SU-DHL-6 (cell line): Measurements from ENCODE around the gene CEP20.

ENCODE experiments used
- CTCF ChIP-seq: fragments of 200-600 bp; sonication (generic); IDR thresholded peaks from one replicate; pipeline ENCODE4 v1.5.1; 2017; ENCODE audit warnings: antibody characterized with exemption, mild to moderate bottlenecking, low read length, moderate library complexity; ENCODE audit not compliant: insufficient read depth, poor library complexity, severe bottlenecking
- EZH2phosphoT487 ChIP-seq: fragments of 200-600 bp; sonication (generic), shearing (Covaris generic); conservative IDR thresholded peaks from 2 replicates; pipeline ENCODE4 v1.6.1; 2018; ENCODE audit warnings: mild to moderate bottlenecking, antibody characterized with exemption, low read length, moderate library complexity, mixed read lengths

- no peak for TF ChIP-seq CTCF
- TF ChIP-seq EZH2phosphoT487, result no peak
Measured at GRCh38 chr16:15888072-15888976, at the start of gene CEP20.
